ENCODE measurements around the gene NSDHL.
"Not testable (repeated sequence)": the region's sequence is repeated elsewhere in the genome, so short reads cannot be mapped to it uniquely, and the experiment has no call there.

The NSDHL gene

DNA sequence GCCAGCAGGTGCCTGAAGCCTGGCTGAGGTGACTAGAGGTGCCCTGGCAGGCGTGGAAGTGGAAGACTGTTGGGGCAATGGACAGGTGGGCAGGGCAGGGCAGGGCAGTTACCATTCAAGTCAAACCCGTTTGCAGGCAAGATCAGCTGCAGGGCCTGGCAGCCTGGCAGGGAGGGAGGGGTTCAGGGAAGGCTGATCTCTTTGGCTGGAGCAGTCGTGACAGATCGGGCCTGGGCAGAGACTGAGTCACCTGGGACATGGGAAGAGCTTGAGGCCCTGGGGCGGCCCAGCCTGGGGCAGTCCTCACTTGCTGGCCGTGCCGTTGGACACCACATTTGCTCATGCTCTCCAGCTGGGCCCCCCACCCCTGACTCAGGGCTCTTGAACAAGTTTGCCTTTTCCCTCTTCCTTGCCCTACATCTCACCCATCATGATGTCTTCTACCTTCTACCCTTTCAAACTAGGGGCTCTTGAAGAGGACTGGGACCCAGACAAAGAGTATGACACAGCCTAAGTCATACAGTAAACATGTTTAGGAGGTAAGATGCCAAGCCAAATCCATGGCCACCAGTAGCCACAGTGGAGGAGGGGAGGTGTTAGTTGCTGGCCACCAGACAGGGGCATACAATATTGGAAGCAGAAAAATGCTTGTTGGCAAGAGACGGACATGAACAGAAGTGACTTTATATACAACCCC lies 65.0 kb downstream of the NSDHL start:
- DNase-seq = no peak

DNA sequence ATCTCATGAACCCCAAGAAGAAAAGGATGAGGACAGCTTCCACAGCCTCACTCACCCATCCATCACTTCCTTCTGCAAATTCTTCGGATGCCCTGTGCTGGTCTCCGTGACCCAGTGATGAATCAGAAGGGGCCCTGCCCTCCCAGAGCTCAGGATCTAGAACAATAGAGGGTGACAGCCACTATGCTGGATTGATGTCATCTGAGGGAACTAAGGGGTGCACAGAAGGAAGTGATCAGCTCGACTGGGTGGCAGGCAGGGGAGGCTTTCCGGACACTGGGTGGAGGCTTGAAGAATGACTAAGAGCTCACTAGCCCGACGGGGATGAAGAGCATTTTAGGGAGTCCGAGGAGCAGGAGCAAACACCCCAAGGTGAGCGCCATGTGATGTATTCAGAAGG lies 65.6 kb downstream of the NSDHL start:
- peak; percentile 56 for DNase-seq

- DNase-seq = peak; percentile 21
Observed at GRCh38 chrX:152897222-152898131, 66.6 kb downstream of the NSDHL start, which contains the start of gene ZNF185. ZNF185 (plus strand) TSS chrX:152898067; CDS start chrX:152914490, 16,423 bp downstream.

DNA sequence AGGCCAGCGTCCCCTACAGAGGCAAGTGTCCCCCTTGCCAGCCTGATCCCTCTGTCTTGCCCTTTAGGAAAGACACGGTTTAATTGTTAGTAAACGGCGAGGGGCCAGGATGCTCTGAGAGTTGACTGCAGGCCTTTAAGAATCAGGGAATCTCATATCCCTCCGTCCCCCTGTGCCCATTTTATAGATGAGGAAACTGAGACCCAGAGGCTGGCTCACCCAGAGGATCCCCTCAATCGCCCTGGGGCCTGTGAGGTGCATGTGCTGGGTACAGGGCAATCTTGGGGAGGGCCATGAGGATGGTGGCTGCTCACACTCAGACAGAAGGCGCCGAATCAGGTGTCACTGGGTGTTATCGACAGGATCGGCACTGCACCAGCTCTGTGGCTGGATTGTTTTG lies 67.6 kb downstream of the NSDHL start:
- DNase-seq = no peak

DNA sequence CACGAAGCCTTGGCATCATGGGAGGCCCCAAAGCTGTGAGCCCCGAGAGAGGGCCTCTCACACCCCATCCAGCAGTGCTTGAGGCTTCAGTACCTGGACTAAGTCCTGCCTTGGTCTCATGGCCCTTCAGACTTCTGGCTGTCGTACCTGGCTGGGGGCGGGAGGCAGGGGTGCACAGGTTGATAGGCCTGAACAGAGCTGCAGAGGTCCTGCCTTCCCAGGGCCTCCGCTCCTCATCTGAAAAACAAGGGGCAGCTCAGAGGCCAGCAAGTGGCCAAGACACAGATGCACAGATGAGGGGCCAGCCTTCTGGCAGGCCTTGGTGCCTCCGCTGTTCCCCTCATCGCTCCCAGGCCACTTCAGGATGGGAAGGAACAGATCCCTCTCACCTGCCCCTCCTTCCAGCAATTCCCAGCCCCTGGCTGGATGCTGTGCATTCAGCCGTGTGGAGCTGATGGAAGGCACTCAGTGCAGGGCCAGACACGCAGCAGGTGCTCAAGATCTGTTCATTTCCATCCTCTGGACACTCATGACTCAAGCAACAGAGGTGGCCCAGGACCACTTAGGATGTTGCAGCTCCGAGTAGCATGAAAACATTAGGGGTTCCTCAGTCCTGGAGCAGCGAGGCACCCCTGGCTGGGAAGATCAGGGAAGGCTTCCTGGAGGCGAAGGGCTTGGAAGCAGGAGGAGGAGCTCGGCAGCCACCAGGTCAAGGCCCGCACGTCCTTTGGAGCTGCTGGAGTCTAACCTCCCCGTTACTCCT lies 68.4 kb downstream of the NSDHL start:
- DNase-seq = no peak

- no peak for DNase-seq
Observed at GRCh38 chrX:152899874-152900719, 69.2 kb downstream of the NSDHL start.

- no peak for DNase-seq
Observed at GRCh38 chrX:152900937-152901445, 70.1 kb downstream of the NSDHL start.

DNA sequence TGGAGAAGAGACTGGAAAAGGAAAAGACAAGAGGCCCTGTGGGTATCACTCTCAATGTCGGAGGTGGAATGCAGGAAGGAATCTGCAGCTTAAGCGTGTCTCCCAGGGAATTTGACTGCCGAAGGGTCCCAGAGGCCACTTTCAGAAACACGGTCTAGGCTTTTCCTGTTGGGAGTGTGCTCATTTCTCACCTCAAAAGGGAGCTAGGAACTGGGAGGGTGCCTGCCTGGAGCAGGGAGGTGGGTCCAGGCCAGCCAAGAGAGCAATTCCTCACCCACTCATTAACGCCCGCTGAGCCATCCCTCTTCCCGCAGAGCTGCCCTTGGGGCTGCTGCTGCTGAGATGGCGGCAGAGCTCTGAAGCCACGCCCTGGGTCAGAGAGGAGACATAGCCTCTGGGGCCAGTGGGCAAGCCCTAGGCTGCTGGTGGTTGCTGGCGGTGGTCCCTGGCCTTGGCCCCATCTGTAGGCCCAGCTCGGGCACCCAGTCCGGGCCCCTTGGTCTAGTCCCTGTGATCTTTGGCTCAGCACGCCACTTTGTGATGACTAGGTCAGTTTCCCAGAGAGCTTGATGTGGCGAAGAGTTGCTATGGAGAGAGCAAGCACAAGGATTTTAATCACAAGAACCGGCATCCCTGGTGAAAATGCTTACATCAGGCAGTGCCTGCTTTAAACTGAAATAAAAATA lies 71.1 kb downstream of the NSDHL start:
- no peak for DNase-seq

GRCh38 chrX:152902502-152902820 lies 71.6 kb downstream of the NSDHL start:
- no peak for DNase-seq

- DNase-seq = no peak
Observed at GRCh38 chrX:152903589-152903988, 72.7 kb downstream of the NSDHL start.

DNA sequence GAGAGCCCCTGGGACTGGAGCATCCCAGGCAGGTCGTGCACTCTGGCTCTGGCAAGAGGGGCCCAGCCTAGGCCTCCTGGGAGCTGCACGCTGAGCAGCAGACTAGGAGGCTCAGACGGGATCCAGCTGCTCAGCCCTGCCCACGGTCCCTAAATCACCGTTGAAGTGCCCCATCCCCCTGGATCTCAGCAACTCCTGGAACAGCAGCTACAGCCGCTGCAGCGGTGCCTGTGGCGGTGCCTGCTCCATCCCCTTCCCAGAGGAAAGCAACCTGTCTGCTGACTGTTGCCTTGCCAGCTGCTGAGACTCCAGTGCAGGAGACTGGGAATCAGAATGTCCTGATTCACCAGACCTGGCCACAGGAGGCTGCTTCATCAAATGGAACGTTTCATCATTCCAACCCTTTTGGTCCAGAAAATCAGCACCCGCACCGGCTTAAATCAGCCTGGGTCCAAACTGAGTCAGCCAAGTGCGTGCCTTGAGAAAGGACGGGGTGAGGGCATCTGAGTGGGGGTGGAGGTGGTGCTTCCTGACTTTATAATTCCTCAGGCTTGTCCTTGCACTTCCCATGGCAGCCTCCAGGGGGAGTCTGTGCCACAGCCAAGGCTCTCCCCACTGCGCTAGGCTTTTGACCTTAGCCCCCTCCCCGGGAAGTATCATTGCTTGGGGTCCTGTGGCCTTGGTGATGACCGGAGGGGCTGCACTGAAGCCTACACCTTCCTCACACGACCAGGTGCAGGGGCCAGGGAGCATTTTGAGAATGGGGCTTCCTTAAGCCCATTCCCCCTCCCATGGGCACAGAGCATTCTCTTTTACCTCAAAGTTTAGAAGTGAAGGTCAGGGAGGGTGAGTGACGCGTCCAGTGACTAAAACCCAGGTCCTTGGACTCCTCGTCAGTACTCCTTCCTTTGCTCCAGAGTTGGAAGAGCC lies 73.6 kb downstream of the NSDHL start:
- DNase-seq = peak; percentile 22

DNA sequence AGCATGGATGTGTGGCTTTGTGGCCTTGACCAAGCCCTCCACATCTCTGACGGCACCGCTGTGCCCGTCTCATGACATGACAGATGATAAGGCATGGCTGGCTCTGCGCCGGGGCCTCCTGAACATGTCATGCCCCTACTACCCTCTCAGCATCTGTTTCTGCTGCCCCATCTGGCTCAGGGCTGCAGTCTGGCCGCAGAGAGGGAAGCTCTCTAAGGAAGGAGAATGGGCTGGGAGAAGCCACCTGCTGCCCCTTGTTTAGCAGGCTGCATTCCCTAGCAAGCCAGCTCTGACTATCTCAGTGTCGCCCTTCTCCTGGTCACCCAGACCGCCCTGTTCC lies 74.2 kb downstream of the NSDHL start:
- DNase-seq = no peak

DNA sequence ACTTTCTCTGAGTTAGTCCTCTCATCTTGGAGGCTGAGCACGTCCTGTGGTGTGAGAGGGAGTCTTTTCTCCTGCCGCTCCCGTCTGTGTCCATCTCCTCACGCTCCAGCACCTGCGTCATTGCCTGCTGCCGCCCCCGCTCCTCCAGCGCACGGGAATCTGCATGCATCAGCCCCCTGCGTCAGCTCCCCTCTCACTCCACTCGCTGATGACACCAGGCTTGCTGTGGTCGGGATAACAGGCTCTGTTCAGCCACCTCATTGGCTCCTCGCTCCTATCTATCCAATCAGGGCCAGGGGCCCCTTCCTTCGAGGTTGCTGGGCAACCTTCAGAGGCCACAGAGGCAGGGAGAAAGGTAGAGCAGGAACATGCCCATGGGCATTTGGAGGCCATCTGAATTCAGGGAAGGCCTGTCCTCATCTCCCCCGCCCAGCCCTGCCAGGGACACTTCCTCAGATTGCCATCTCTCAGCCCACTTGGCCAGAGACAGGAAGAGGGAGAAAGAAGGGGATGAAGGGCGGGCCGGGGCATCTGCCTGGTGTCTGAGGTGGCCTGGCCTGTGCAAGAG lies 76.3 kb downstream of the NSDHL start:
- DNase-seq = peak; percentile 4

- DNase-seq = no peak
Observed at GRCh38 chrX:152908486-152908885, 77.6 kb downstream of the NSDHL start.

GRCh38 chrX:152910018-152910417 lies 79.2 kb downstream of the NSDHL start:
- not testable (repeated sequence) for DNase-seq

DNA sequence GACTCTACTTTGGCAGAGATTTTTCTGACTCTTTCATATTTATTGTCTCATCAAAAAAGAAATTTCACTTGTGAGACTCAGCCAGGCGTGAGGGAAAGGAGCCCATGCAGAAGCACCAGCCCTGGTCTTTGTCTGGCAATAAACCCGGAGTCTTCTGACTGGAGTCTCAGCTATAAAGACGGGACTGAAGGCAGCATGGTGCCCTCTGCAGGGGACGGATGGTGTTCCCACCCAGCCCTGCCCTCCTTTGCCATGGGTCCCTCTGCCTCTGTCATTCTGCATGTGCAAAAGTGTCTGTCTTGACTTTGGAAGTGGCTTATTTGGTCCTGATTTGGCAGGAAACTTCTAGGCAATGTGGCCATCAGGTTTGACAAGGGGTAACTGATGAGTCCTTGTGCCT lies 81.2 kb downstream of the NSDHL start:
- no peak for DNase-seq

DNA sequence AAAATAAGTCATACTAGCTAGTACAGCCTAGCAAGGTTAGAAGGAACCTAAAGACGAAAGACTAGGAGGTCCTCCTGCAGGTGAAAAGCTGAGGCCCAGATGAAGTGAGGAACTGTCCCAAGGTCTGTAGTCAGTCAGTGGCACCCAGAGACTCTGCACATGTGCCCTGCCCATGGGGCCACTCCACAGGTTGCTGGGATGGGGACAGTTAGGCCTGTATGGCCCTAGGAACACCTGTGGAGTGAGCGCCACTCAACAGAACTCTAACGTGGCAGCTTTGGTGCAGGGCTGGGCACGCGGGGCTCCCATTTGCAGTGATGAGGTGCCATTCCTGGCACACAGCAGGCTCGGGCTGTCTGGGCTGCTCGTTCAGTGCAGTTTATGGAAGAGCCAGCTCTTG lies 81.8 kb downstream of the NSDHL start:
- no peak for DNase-seq

DNA sequence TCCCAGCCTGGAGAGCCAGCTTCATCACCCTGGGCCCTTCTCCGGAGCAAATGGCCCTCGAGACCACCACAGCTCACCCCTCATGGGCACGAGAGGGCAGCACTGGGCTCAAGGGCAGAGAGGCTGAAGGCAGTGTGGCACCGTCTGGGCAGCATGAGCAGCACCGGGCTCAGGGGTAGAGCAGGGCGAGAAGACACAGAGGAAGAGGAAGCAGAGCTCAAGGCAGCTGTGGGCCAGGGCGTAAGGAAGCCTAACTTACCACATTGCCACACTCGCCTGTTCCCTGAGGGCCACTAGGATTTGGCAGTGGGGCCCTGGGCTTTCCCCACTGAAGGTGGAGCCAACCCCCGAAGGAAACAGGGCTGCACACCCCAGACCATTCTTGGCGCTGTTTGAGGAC lies 82.5 kb downstream of the NSDHL start:
- DNase-seq = no peak

GRCh38 chrX:152913910-152914309 lies 83.0 kb downstream of the NSDHL start:
- DNase-seq = no peak

DNA sequence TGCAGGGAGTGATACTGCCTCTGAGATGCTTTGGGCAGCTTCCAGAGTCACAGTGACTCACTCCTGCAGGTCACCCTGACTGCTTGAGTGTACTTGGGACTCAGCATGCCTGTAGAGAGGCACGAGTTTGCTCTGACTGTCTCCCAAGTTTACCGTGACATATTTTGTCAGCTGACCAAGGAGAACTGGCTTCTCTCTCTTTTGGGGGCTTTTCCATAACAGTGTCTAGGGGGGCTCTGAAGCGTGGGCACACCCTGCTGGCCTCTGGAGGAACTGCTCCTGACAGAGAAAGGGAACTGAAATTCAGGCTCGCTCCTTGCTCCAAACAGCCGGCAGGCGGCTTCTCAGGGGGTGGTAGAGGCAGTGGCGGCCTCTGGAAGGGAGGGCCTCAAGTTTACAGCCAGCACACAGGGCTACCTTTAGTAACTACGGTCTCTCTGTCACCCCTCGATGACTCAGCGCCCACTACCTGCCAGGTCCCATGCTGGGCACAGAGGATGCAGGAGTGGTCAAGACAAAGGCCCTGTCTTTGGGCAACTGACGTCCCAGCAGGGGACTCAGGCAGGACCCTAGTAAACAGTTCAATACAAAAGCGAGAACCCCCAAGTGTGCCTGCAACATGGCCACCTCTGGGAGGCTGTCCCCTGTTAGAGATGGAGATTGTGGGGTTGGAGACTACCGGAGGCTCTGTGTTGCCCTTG lies 84.8 kb downstream of the NSDHL start:
- peak; percentile 4 for DNase-seq
